A549 (cell line): ENCODE data around the gene ABCB11. TPM values are rescaled to one million over a fixed set of nuclear protein-coding genes. Genes with fewer than 3 reads are reported as not detected.

Source experiments
- ATAC-seq, 2 experiments: fragments of 200-7000 bp in 1 of 2; fragments of >200 bp in 1 of 2; cut with Nextera tagmentation in 1 of 2; cut with Tn5 transposase in 1 of 2; 3 replicates each; pipeline versions ENCODE4 v1.8.0 to v1.9.1; 2018 to 2020; ENCODE audit warnings: mild to moderate bottlenecking in 1 of 2, moderate library complexity in 1 of 2
- CTCF ChIA-PET: fragments of 300-600 bp; sonication (Branson Sonifier 250); formaldehyde crosslinking; extraction: SDS; loops from one replicate; lab custom pipeline; 2021; ENCODE audit warnings: antibody characterized with exemption, inconsistent platforms; lab: Yijun Ruan, JAX
- POLR2A ChIA-PET: fragments of 350-600 bp; formaldehyde crosslinking; extraction: SDS; loops from one replicate; lab custom pipeline; 2021; ENCODE audit warnings: antibody characterized with exemption, inconsistent platforms; lab: Yijun Ruan, JAX
- DNase-seq, 2 experiments: peaks; one replicate each; pipeline versions ENCODE4 v3.0.0 to v3.0.0-alpha.2; 2011 to 2016; ENCODE audit warnings: low read depth in 1 of 2, low spot score in 1 of 2
- FAIRE-seq: peaks from 2 replicates; lab custom pipeline; 2011; peaks lifted over from hg19 to GRCh38; lab: Jason Lieb, UNC
- H3K27ac ChIP-seq, 2 experiments: fragments of >200 bp; sonication (Bioruptor Twin); formaldehyde crosslinking; 3 replicates each; pipeline ENCODE4 v1.5.1; 2016 to 2017
- H3K4me1 ChIP-seq: fragments of >200 bp; sonication (Bioruptor Twin); formaldehyde crosslinking; 3 replicates; pipeline ENCODE4 v1.6.1; 2016
- H3K4me2 ChIP-seq: fragments of >200 bp; sonication (Bioruptor Twin); formaldehyde crosslinking; 3 replicates; pipeline ENCODE4 v1.6.1; 2016
- H3K4me3 ChIP-seq: fragments of >200 bp; sonication (Bioruptor Twin); formaldehyde crosslinking; 3 replicates; pipeline ENCODE4 v1.5.1; 2016
- H3K9me3 ChIP-seq: fragments of >200 bp; sonication (Bioruptor Twin); formaldehyde crosslinking; 3 replicates; pipeline ENCODE4 v1.6.1; 2016
- BCL3 ChIP-seq: fragments of >200 bp; sonication (Bioruptor Twin); formaldehyde crosslinking; IDR thresholded peaks from 3 replicates; pipeline ENCODE4 v1.6.1; 2016
- CBX8 ChIP-seq: fragments of 200-600 bp; sonication (generic); IDR thresholded peaks from 2 replicates; pipeline ENCODE4 v1.6.1; 2016
- CEBPB ChIP-seq, 2 experiments: fragments of >200 bp in 1 of 2; sonication (Bioruptor Twin) in 1 of 2; formaldehyde crosslinking in 1 of 2; IDR thresholded peaks; 2 replicates each; pipeline ENCODE4 v1.6.1; 2012 to 2016
- CHD2 ChIP-seq: fragments of 150-350 bp; IDR thresholded peaks from 2 replicates; pipeline ENCODE4 v1.6.1; 2014; ENCODE audit warnings: low read length; ENCODE audit not compliant: partially characterized antibody
- EHF ChIP-seq: fragments of 250-450 bp; sonication (Bioruptor Pico); IDR thresholded peaks from 2 replicates; pipeline ENCODE4 v1.5.0; 2020; ENCODE audit warnings: mild to moderate bottlenecking
- ELK1 ChIP-seq: fragments of 150-350 bp; IDR thresholded peaks from 2 replicates; pipeline ENCODE4 v1.6.1; 2014; ENCODE audit warnings: low read depth, mild to moderate bottlenecking, low read length
- EP300 ChIP-seq, 2 experiments: fragments of >200 bp; sonication (Bioruptor Twin); formaldehyde crosslinking; IDR thresholded peaks; 2 replicates in 1 of 2; 3 replicates in 1 of 2; pipeline ENCODE4 v1.6.1; 2016 to 2017
- FOSL2 ChIP-seq, 2 experiments: fragments of 450-650 bp in 1 of 2; fragments of >200 bp in 1 of 2; sonication (Bioruptor Twin) in 1 of 2; formaldehyde crosslinking; IDR thresholded peaks; 2 replicates each; pipeline versions ENCODE4 v1.5.0 to v1.6.1; 2016 to 2020; ENCODE audit warnings: mild to moderate bottlenecking in 1 of 2, moderate library complexity in 1 of 2
- GATA3 ChIP-seq: IDR thresholded peaks from 2 replicates; pipeline ENCODE4 v1.6.1; 2012; ENCODE audit warnings: borderline replicate concordance
- HDAC2 ChIP-seq: fragments of 200-600 bp; sonication (generic); IDR thresholded peaks from 2 replicates; pipeline ENCODE4 v1.6.1; 2016
- HES2 ChIP-seq: fragments of >200 bp; sonication (Bioruptor Twin); formaldehyde crosslinking; IDR thresholded peaks from 2 replicates; pipeline ENCODE4 v1.6.1; 2016
- HOXB5 ChIP-seq: fragments of 250-450 bp; sonication (Bioruptor Pico); IDR thresholded peaks from 2 replicates; pipeline ENCODE4 v1.5.0; 2020; ENCODE audit warnings: mild to moderate bottlenecking, moderate library complexity
- JUN ChIP-seq, 2 experiments: fragments of >200 bp; sonication (Bioruptor Twin); formaldehyde crosslinking; IDR thresholded peaks; 2 replicates in 1 of 2; 3 replicates in 1 of 2; pipeline ENCODE4 v1.6.1; 2016 to 2017
- NPAS2 ChIP-seq: fragments of 250-450 bp; sonication (Bioruptor Pico); IDR thresholded peaks from 2 replicates; pipeline ENCODE4 v1.8.0; 2022; ENCODE audit warnings: mild to moderate bottlenecking, moderate library complexity, borderline replicate concordance
- NR3C1 ChIP-seq: fragments of >200 bp; sonication (Bioruptor Twin); formaldehyde crosslinking; IDR thresholded peaks from 3 replicates; pipeline ENCODE4 v1.6.1; 2017
- PBX3 ChIP-seq: IDR thresholded peaks from 2 replicates; pipeline ENCODE4 v1.6.1; 2012
- PHF8 ChIP-seq: fragments of 200-600 bp; sonication (generic); IDR thresholded peaks from 2 replicates; pipeline ENCODE4 v1.6.1; 2016; ENCODE audit warnings: low read depth, mild to moderate bottlenecking, antibody characterized with exemption, moderate library complexity, borderline replicate concordance
- RAD21 ChIP-seq, 2 experiments: fragments of >200 bp in 1 of 2; sonication (Bioruptor Twin) in 1 of 2; formaldehyde crosslinking in 1 of 2; IDR thresholded peaks in 1 of 2; conservative IDR thresholded peaks in 1 of 2; 2 replicates in 1 of 2; 3 replicates in 1 of 2; pipeline ENCODE4 v1.6.1; 2012 to 2018; ENCODE audit warnings: inconsistent platforms in 1 of 2
- RCOR1 ChIP-seq: fragments of 150-350 bp; IDR thresholded peaks from 2 replicates; pipeline ENCODE4 v1.6.1; 2014; ENCODE audit warnings: antibody characterized with exemption, low read length, low read depth
- RFX5 ChIP-seq: fragments of 450-650 bp; IDR thresholded peaks from 2 replicates; pipeline ENCODE4 v1.7.1; 2014; ENCODE audit warnings: antibody characterized with exemption, mild to moderate bottlenecking, moderate library complexity
- RNF2 ChIP-seq: fragments of 200-600 bp; sonication (generic); IDR thresholded peaks from 2 replicates; pipeline ENCODE4 v1.6.1; 2016; ENCODE audit warnings: low read depth, mild to moderate bottlenecking, antibody characterized with exemption, moderate library complexity, borderline replicate concordance
- SMC3 ChIP-seq: fragments of >200 bp; sonication (Bioruptor Twin); formaldehyde crosslinking; IDR thresholded peaks from 3 replicates; pipeline ENCODE4 v1.6.1; 2018; ENCODE audit warnings: inconsistent platforms
- TFCP2L1 ChIP-seq: fragments of 250-450 bp; sonication (Bioruptor Pico); IDR thresholded peaks from 2 replicates; pipeline ENCODE4 v1.5.0; 2021; ENCODE audit warnings: mild to moderate bottlenecking
- ZC3H11A ChIP-seq: fragments of 450-650 bp; IDR thresholded peaks from 2 replicates; pipeline ENCODE4 v1.6.1; 2014; ENCODE audit warnings: antibody characterized with exemption, mild to moderate bottlenecking
- WGBS: methylation state at CpG from one replicate; pipeline ENCODE4 v1.1.6; 2017; ENCODE audit errors: missing lambda C conversion rate; 5-methylcytosine and 5-hydroxymethylcytosine counted together
- polyA plus RNA-seq, 4 experiments: library from polyadenylated mRNA; depleted of rRNA in 3 of 4; stranded (reverse); fragments of >200 nt; fragmentation: RNase III in 1 of 4; extraction: RNeasy Plus Mini Kit Qiagen cat#74134 plus additional on column Dnase treatment in 1 of 4; gene quantifications; 2 replicates in 3 of 4; 3 replicates in 1 of 4; pipeline ENCODE4 v1.2.3, GENCODE V29; 2011 to 2017
- TF ChIP-seq, protein P1 (sequence below): fragments of >200 bp; sonication (Bioruptor Twin); formaldehyde crosslinking; IDR thresholded peaks from 3 replicates; pipeline ENCODE4 v1.5.1; 2016

The ABCB11 gene
- polyA plus RNA-seq, 2 of the 4 experiments (the other 2 are of a cell fraction) = not detected

DNA sequence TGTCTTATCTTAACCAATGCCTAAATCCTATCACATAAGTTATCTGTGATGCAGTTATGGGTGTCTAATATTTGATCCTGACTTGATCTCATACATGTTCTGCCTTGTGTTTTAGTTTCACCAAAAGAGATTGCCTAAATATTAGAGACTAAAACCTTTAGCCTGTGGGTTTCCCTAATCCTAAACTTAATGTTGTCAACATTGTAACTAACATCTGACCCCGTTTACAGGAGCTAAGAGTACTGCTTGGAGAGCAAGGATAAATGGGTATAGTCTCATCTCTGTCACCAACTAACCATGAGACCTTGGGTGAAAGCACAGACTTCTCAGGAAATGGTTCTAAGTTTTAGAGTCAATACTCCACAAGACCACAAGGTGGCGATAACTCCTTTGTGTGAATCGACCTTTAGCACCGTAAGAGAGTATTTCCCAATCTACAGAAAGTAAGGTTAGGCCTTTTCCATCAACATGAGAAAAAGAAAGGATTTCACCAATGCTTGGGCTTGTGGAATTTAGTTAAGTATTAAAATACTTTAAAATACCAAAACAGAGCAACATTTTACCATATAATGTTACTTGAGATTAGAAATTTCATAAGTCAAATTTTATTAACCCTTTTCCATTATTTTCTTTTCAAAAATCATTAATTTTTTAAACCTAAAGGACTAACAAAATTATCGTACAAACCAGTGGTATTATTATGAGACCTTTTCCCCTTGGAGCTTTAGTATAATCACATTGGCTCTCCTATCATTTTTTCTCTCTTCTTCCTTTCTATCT is 69.5 kb downstream of the ABCB11 start:
- ChIA-PET CTCF (interaction anchor here (0.5 to 5.2 kb wide), 28 partner anchors 8 to 434 kb away, joined by 3 to 25 read pairs (median 4); no protein-coding TSS in a partner anchor), POLR2A (no interaction called here)
- H3K9me3 ChIP-seq = no peaks in the 10 kb centered on the region
- peak; percentile 77 to 93; a peak in 3 of 4 replicates for TF ChIP-seq CEBPB (IDR thresholded peaks at IDR 0.05)
- TF ChIP-seq PBX3 = no peak
- TF ChIP-seq JUN (IDR thresholded peaks at IDR 0.05) = no peak
- TF ChIP-seq EHF (CRISPR knock-in tag) = no peak
- TF ChIP-seq HES2 = no peak
- peak; percentile 89 to 90 for TF ChIP-seq RAD21 (conservative IDR thresholded peaks at IDR 0.05 in 1 of 2, IDR thresholded peaks at IDR 0.05 in 1 of 2)
- no peak for TF ChIP-seq GATA3
- TF ChIP-seq, protein P1, sequence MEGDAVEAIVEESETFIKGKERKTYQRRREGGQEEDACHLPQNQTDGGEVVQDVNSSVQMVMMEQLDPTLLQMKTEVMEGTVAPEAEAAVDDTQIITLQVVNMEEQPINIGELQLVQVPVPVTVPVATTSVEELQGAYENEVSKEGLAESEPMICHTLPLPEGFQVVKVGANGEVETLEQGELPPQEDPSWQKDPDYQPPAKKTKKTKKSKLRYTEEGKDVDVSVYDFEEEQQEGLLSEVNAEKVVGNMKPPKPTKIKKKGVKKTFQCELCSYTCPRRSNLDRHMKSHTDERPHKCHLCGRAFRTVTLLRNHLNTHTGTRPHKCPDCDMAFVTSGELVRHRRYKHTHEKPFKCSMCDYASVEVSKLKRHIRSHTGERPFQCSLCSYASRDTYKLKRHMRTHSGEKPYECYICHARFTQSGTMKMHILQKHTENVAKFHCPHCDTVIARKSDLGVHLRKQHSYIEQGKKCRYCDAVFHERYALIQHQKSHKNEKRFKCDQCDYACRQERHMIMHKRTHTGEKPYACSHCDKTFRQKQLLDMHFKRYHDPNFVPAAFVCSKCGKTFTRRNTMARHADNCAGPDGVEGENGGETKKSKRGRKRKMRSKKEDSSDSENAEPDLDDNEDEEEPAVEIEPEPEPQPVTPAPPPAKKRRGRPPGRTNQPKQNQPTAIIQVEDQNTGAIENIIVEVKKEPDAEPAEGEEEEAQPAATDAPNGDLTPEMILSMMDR = peak; percentile 90
- TF ChIP-seq SMC3 = peak; percentile 85
- TF ChIP-seq HDAC2 = no peak
- no peak for TF ChIP-seq EP300 (IDR thresholded peaks at IDR 0.05)
- TF ChIP-seq, all 56 proteins: peak for 4
- no peak overlapping the region for H3K4me2 ChIP-seq
- no peak overlapping the region for H3K27ac ChIP-seq
- no peak overlapping the region for H3K4me3 ChIP-seq
- peak; percentile 89 to 95 for ATAC-seq
- no peaks in the 10 kb centered on the region for H3K4me1 ChIP-seq
- FAIRE-seq = peak; percentile 28
- peak; percentile 27 to 80 for DNase-seq
- WGBS = 3% methylated on average over 5 of the region's 5 CpGs

DNA sequence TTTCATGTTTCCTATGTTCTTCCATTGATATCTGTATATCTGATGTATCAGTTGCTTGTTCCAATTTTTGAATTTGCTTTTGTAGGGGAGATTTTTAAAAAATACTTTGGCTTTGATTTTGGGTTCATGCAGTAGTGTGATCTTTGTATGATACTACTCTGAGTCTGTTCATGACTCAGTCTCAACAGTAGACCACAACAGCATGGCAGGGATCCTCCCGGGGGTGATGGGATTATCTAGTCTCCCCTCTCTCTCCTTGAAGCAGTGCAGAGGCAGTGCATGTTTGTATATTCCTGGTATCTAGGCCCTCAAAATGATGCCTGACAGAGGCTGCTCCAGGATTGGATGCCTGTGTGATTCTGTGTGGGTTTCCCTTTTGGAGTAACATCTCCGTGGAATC is 74.7 kb downstream of the ABCB11 start:
- CTCF ChIA-PET = interaction anchor here (1.5 to 4.1 kb wide), 2 partner anchors 21 to 176 kb away, joined by 3 to 12 read pairs; no protein-coding TSS in a partner anchor
- H3K4me3 ChIP-seq = no peak overlapping the region
- no peak for ATAC-seq
- POLR2A ChIA-PET = no interaction called here
- TF ChIP-seq HOXB5 (CRISPR knock-in tag) = no peak
- no peak for TF ChIP-seq RCOR1
- no peak for TF ChIP-seq CHD2
- no peak for TF ChIP-seq FOSL2 (IDR thresholded peaks at IDR 0.05)
- TF ChIP-seq FOSL2 (CRISPR knock-in tag; IDR thresholded peaks at IDR 0.05) = no peak
- TF ChIP-seq CBX8 = no peak
- TF ChIP-seq EP300 (IDR thresholded peaks at IDR 0.05) = no peak
- TF ChIP-seq BCL3 = no peak
- no peak for TF ChIP-seq PHF8
- no peak for TF ChIP-seq TFCP2L1 (CRISPR knock-in tag)
- no peak for TF ChIP-seq RFX5
- TF ChIP-seq CEBPB (IDR thresholded peaks at IDR 0.05) = no peak
- no peak for TF ChIP-seq GATA3
- no peak for TF ChIP-seq SMC3
- no peak for TF ChIP-seq ELK1
- no peak for TF ChIP-seq NPAS2 (CRISPR knock-in tag)
- TF ChIP-seq EHF (CRISPR knock-in tag) = no peak
- TF ChIP-seq NR3C1 = no peak
- no peak for TF ChIP-seq ZC3H11A
- TF ChIP-seq RNF2 = no peak
- TF ChIP-seq, all 56 proteins: peak for 0
- DNase-seq (no peak), FAIRE-seq (no peak)
- no peak overlapping the region for H3K4me2 ChIP-seq
- peaks cover 7% of the 10 kb centered on the region for H3K9me3 ChIP-seq
- H3K27ac ChIP-seq = no peak overlapping the region
- H3K4me1 ChIP-seq = no peaks in the 10 kb centered on the region
- 19% methylated on average over 2 of the region's 2 CpGs for WGBS
